Endodermal cell (in vitro differentiated cells): ENCODE results near the gene UBE2QL1. TPM values are rescaled to one million over a fixed set of nuclear protein-coding genes. Genes with fewer than 3 reads are reported as not detected.

Experiments
- DNase-seq: peaks from one replicate; pipeline ENCODE4 v3.0.0-alpha.2; 2017
- H3K27ac ChIP-seq: 2 replicates; pipeline ENCODE4 v1.5.1; 2013; ENCODE audit warnings: mild to moderate bottlenecking, low read depth, low read length, moderate library complexity
- H3K27me3 ChIP-seq: 2 replicates; pipeline ENCODE4 v1.6.1; 2013; ENCODE audit warnings: mild to moderate bottlenecking, low read length, moderate library complexity; ENCODE audit not compliant: insufficient read depth, control insufficient read depth, poor library complexity, severe bottlenecking
- H3K36me3 ChIP-seq: 2 replicates; pipeline ENCODE4 v1.7.0; 2013; ENCODE audit warnings: mild to moderate bottlenecking, low read length, moderate library complexity; ENCODE audit not compliant: control insufficient read depth, insufficient read depth
- H3K4me1 ChIP-seq: one replicate; pipeline ENCODE4 v1.7.0; 2013; ENCODE audit warnings: low read length; ENCODE audit not compliant: control insufficient read depth, insufficient read depth
- H3K4me3 ChIP-seq: 2 replicates; pipeline ENCODE4 v1.5.1; 2013; ENCODE audit warnings: mild to moderate bottlenecking, low read length, moderate library complexity
- H3K9ac ChIP-seq: 2 replicates; pipeline ENCODE4 v1.6.1; 2013; ENCODE audit warnings: mild to moderate bottlenecking, low read length, moderate library complexity; ENCODE audit not compliant: poor library complexity, severe bottlenecking; ENCODE audit errors: extremely low read depth
- H3K9me3 ChIP-seq: 2 replicates; pipeline ENCODE4 v1.6.1; 2013; ENCODE audit warnings: mild to moderate bottlenecking, low read length, moderate library complexity; ENCODE audit not compliant: control insufficient read depth
- H3K27ac Mint-ChIP-seq: 2 replicates; pipeline ENCODE4 v1.8.0; 2020; ENCODE audit warnings: mixed read lengths
- H3K27me3 Mint-ChIP-seq: 2 replicates; pipeline ENCODE4 v1.8.0; 2021; ENCODE audit warnings: mild to moderate bottlenecking, mixed read lengths; ENCODE audit not compliant: insufficient read depth
- H3K36me3 Mint-ChIP-seq: 2 replicates; pipeline ENCODE4 v1.8.0; 2020; ENCODE audit warnings: low read depth, mixed read lengths
- H3K4me1 Mint-ChIP-seq: 2 replicates; pipeline ENCODE4 v1.8.0; 2020; ENCODE audit warnings: mixed read lengths
- H3K4me3 Mint-ChIP-seq: 2 replicates; pipeline ENCODE4 v1.8.0; 2020; ENCODE audit warnings: mild to moderate bottlenecking, moderate library complexity, mixed read lengths
- H3K9me3 Mint-ChIP-seq: 2 replicates; pipeline ENCODE4 v1.8.0; 2020; ENCODE audit warnings: mild to moderate bottlenecking, mixed read lengths
- WGBS, 2 experiments: methylation state at CpG; one replicate each; pipeline versions ENCODE4 v1.1.5 to v1.1.7; 2013; ENCODE audit warnings: missing lambda C conversion rate in 2 of 2, mixed read lengths in 1 of 2; ENCODE audit not compliant: insufficient coverage in 1 of 2, insufficient read length in 1 of 2; 5-methylcytosine and 5-hydroxymethylcytosine counted together
- total RNA-seq, 2 donors: library from RNA; stranded (reverse); fragmentation: NEBNext Ultra II Directional in 1 of 2; extraction: Animal tissue kit (Norgen Biotek cat#: 25700) in 1 of 2; gene quantifications; 2 replicates in 1 of 2; 3 replicates in 1 of 2; pipeline ENCODE4 v1.2.1, GENCODE V29; 2021
- TF ChIP-seq, protein P1 (sequence below): fragments of 200-600 bp; sonication (generic); conservative IDR thresholded peaks from 2 replicates; pipeline ENCODE4 v1.5.0; 2021; ENCODE audit warnings: antibody characterized with exemption, mild to moderate bottlenecking

The UBE2QL1 gene
- total RNA-seq, 2 donors from 2014 or later: 0.11 TPM; not detected in 1

DNA sequence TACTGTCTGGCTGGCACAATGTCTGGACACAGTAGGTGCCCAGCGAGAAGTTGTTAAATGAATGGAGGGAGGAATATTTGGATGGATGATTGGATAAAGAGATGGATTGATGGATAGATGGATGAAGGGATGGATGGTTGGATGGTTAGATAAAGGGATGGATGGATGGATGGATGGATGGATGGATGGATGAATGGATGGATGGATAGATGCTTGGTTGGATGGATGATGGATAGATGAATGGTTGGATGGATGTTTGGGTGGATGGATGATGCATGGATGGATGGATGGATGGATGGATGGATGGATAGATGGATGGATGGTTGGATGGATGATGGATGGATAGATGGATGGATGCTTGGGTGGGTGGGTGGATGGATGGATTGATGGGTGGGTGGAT is 90.4 kb downstream of the UBE2QL1 start:
- TF ChIP-seq, protein P1, sequence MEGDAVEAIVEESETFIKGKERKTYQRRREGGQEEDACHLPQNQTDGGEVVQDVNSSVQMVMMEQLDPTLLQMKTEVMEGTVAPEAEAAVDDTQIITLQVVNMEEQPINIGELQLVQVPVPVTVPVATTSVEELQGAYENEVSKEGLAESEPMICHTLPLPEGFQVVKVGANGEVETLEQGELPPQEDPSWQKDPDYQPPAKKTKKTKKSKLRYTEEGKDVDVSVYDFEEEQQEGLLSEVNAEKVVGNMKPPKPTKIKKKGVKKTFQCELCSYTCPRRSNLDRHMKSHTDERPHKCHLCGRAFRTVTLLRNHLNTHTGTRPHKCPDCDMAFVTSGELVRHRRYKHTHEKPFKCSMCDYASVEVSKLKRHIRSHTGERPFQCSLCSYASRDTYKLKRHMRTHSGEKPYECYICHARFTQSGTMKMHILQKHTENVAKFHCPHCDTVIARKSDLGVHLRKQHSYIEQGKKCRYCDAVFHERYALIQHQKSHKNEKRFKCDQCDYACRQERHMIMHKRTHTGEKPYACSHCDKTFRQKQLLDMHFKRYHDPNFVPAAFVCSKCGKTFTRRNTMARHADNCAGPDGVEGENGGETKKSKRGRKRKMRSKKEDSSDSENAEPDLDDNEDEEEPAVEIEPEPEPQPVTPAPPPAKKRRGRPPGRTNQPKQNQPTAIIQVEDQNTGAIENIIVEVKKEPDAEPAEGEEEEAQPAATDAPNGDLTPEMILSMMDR: no peak
- Mint-ChIP-seq H3K4me3 (no peak overlapping the region), H3K4me1 (no peaks in the 10 kb centered on the region), H3K36me3 (no peaks in the 10 kb centered on the region), H3K27me3 (peaks cover 9% of the 10 kb centered on the region), H3K9me3 (no peaks in the 10 kb centered on the region), H3K27ac (no peak overlapping the region)
- no peaks in the 10 kb centered on the region for H3K9me3 ChIP-seq
- no peak overlapping the region for H3K4me3 ChIP-seq
- H3K9ac ChIP-seq: no peak overlapping the region
- H3K27ac ChIP-seq: no peak overlapping the region
- DNase-seq: no peak
- no peaks in the 10 kb centered on the region for H3K4me1 ChIP-seq
- WGBS, 2 experiments: 86 to 100% methylated on average over 1 of the region's 1 CpG
- peaks cover 22% of the 10 kb centered on the region for H3K27me3 ChIP-seq
- no peaks in the 10 kb centered on the region for H3K36me3 ChIP-seq

DNA sequence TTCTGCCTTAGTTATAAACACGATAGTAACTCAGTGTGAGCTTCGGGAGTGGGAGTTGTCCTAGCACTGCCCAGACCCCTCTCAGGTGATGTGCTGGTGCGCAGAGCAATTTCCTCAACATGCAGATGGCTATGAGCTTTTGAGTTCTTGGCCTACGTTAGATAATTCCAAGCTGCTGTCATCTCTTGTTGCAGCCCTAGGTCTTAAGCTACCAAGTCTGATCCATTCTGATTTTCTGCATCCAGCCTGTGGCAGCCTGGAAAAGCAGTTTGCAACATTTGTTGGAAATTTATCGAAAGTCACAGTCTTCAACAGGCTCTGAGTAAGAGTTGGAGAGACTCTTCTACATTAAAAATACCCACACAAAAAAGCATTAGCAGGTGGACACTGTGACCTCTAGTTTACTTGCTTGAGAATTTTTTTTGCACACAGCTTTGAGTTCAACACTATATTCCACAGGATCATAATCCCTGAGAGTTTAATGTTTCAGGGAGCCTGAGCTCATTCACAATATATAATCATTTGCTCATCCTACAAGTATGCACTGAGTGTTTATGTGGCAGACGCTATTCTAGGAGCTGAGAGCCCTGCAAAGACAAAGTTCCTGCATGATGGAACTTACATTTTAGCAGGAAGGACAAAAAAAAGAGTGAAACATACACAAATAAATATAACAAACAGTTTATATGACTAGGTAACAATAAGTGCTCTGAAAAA is 91.6 kb downstream of the UBE2QL1 start:
- Mint-ChIP-seq H3K36me3 (no peaks in the 10 kb centered on the region), H3K4me1 (no peaks in the 10 kb centered on the region), H3K4me3 (no peak overlapping the region), H3K27me3 (peaks cover 12% of the 10 kb centered on the region), H3K27ac (no peak overlapping the region), H3K9me3 (no peaks in the 10 kb centered on the region)
- Histone ChIP-seq H3K27me3 (peaks cover 17% of the 10 kb centered on the region), H3K27ac (no peak overlapping the region), H3K36me3 (no peaks in the 10 kb centered on the region), H3K4me3 (no peak overlapping the region), H3K9me3 (no peaks in the 10 kb centered on the region), H3K4me1 (no peaks in the 10 kb centered on the region), H3K9ac (no peak overlapping the region)
- WGBS, 2 experiments: 91 to 100% methylated on average over 3 to 6 of the region's 6 CpGs
- peak; percentile 12 for DNase-seq
- TF ChIP-seq, protein P1: no peak

DNA sequence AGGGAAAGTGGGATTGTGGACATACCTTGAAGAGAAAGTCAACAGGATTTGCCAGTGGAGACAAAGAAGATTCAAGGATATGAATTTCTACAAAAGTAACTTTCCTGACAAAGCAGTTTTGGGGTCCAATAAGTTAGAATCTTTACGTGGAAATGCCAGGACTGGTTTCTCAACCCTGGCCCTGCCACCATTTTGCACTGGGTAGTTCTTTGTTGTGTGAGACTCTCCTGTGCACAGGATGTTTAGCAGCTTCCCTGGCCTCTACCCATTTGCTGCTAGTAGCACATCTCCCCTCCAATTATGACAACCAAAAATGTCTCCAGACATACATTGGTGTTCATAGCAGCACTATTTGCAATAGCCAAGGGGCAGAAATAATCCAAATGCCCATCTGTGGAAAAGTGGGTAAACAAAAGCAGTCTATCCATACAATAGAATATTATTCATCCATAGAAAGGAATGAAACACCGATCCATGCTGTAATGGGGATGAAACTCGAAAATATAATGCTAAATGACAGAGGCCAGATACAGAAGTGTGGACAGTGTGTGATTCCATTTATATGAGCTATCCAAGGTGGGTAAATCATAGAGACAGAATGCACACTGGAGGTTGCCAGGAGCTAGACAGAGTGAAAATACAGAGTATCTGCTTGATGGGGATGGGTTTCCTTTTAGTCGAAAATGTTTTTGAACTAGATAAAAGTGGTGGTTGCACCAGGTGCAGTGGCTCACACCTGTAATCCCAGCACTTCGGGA is 92.8 kb downstream of the UBE2QL1 start:
- peaks cover 29% of the 10 kb centered on the region for H3K27me3 ChIP-seq
- peak; percentile 17 for DNase-seq
- H3K36me3 ChIP-seq: no peaks in the 10 kb centered on the region
- H3K4me1 ChIP-seq: no peaks in the 10 kb centered on the region
- H3K27ac ChIP-seq: no peak overlapping the region
- no peak overlapping the region for H3K9ac ChIP-seq
- no peaks in the 10 kb centered on the region for H3K4me1 Mint-ChIP-seq
- H3K27ac Mint-ChIP-seq: no peak overlapping the region
- WGBS, 2 experiments: 81 to 83% methylated on average over 2 to 5 of the region's 5 CpGs
- H3K4me3 Mint-ChIP-seq: no peak overlapping the region
- H3K27me3 Mint-ChIP-seq: peaks cover 20% of the 10 kb centered on the region
- no peak overlapping the region for H3K4me3 ChIP-seq
- H3K36me3 Mint-ChIP-seq: no peaks in the 10 kb centered on the region
- no peaks in the 10 kb centered on the region for H3K9me3 Mint-ChIP-seq
- TF ChIP-seq, protein P1: no peak
- no peaks in the 10 kb centered on the region for H3K9me3 ChIP-seq
